Measurements from ENCODE around the gene ZFHX3.

GRCh38 chr16:72896485-72897118, 151.3 kb downstream of the ZFHX3 start:
- no peak for TF ChIP-seq CTCF (IDR thresholded peaks at IDR 0.05; ENCODE audit: poor library complexity, severe bottlenecking)
- TF ChIP-seq RAD21 (conservative IDR thresholded peaks at IDR 0.05) = no peak
- no peak for TF ChIP-seq TAF1 (IDR thresholded peaks at IDR 0.05; ENCODE audit: low read depth)
- TF ChIP-seq EZH2 (IDR thresholded peaks at IDR 0.05; ENCODE audit: borderline replicate concordance, insufficient read depth, low read length, poor library complexity, severe bottlenecking) = no peak
- TF ChIP-seq SMC3 (conservative IDR thresholded peaks at IDR 0.05; ENCODE audit: poor library complexity) = no peak

Measured in neural cell (in vitro differentiated cells).